HG03460 (cell line): ENCODE data around the gene AGBL1.

Experiments
- ATAC-seq: cut with Tn5 transposase; IDR thresholded peaks from one replicate; pipeline ENCODE4 v1.9.1; 2021; ENCODE audit not compliant: unreplicated experiment

The AGBL1 gene

GRCh38 chr15:86905625-86906256, 826.1 kb downstream of the AGBL1 start:
- ATAC-seq: no peak

GRCh38 chr15:86906376-86906775, 826.7 kb downstream of the AGBL1 start:
- ATAC-seq: no peak

- ATAC-seq: no peak
Measured at GRCh38 chr15:86911022-86911421, 831.4 kb downstream of the AGBL1 start.

- ATAC-seq: no peak
Measured at GRCh38 chr15:86912661-86913060, 833.0 kb downstream of the AGBL1 start.

GRCh38 chr15:86915811-86916331, 836.2 kb downstream of the AGBL1 start:
- ATAC-seq: no peak

- ATAC-seq: no peak
Measured at GRCh38 chr15:86916671-86917360, 837.1 kb downstream of the AGBL1 start.

GRCh38 chr15:86917361-86917671, 837.6 kb downstream of the AGBL1 start:
- no peak for ATAC-seq

- no peak for ATAC-seq
Measured at GRCh38 chr15:86919581-86919980, 839.9 kb downstream of the AGBL1 start.

GRCh38 chr15:86929461-86929860, 849.8 kb downstream of the AGBL1 start:
- no peak for ATAC-seq

- no peak for ATAC-seq
Measured at GRCh38 chr15:86932456-86932855, 852.8 kb downstream of the AGBL1 start.

- no peak for ATAC-seq
Measured at GRCh38 chr15:86935841-86936240, 856.2 kb downstream of the AGBL1 start.

- no peak for ATAC-seq
Measured at GRCh38 chr15:86942285-86942684, 862.6 kb downstream of the AGBL1 start.

GRCh38 chr15:86948719-86949118, 869.0 kb downstream of the AGBL1 start:
- ATAC-seq: no peak

GRCh38 chr15:86959254-86959653, 879.6 kb downstream of the AGBL1 start:
- no peak for ATAC-seq

- no peak for ATAC-seq
Measured at GRCh38 chr15:86961669-86962068, 882.0 kb downstream of the AGBL1 start.

GRCh38 chr15:86964271-86964670, 884.6 kb downstream of the AGBL1 start:
- no peak for ATAC-seq

- no peak for ATAC-seq
Measured at GRCh38 chr15:86968244-86968643, 888.6 kb downstream of the AGBL1 start.

- ATAC-seq: no peak
Measured at GRCh38 chr15:86969364-86969763, 889.7 kb downstream of the AGBL1 start.

GRCh38 chr15:86973284-86973844, 893.7 kb downstream of the AGBL1 start:
- ATAC-seq: no peak

- no peak for ATAC-seq
Measured at GRCh38 chr15:86988033-86988432, 908.4 kb downstream of the AGBL1 start.

- no peak for ATAC-seq
Measured at GRCh38 chr15:87021751-87022150, 942.1 kb downstream of the AGBL1 start.

- ATAC-seq: no peak
Measured at GRCh38 chr15:87031540-87032230, 952.0 kb downstream of the AGBL1 start.
